MM.1S (cell line): Measurements from ENCODE around the gene SYT1.

Experiments
- DNase-seq: peaks from one replicate; pipeline ENCODE4 v3.0.0-alpha.2; 2015
- H2AFZ ChIP-seq: fragments of 300-600 bp; sonication (generic); 2 replicates; pipeline ENCODE4 v1.6.0; 2016; ENCODE audit warnings: antibody characterized with exemption, low read length
- H3F3A ChIP-seq: fragments of 300-600 bp; sonication (generic); 2 replicates; pipeline ENCODE4 v1.6.1; 2016; ENCODE audit warnings: mild to moderate bottlenecking, antibody characterized with exemption, low read length, moderate library complexity, mixed read lengths; ENCODE audit not compliant: insufficient read depth
- H3K27ac ChIP-seq: fragments of 300-600 bp; sonication (generic); 2 replicates; pipeline ENCODE4 v1.5.1; 2016; ENCODE audit warnings: mild to moderate bottlenecking, low read length
- H3K27me3 ChIP-seq: fragments of 300-600 bp; sonication (generic); replicated peaks from 2 replicates; pipeline ENCODE4 v1.6.0; 2016; ENCODE audit warnings: low read length; ENCODE audit not compliant: insufficient read depth
- H3K36me3 ChIP-seq: fragments of 300-600 bp; sonication (generic); replicated peaks from 2 replicates; pipeline ENCODE4 v1.6.1; 2016; ENCODE audit warnings: mild to moderate bottlenecking, low read length, mixed read lengths; ENCODE audit not compliant: insufficient read depth
- H3K4me1 ChIP-seq: fragments of 300-600 bp; sonication (generic); 2 replicates; pipeline ENCODE4 v1.6.1; 2016; ENCODE audit warnings: low read length, mixed read lengths
- H3K4me2 ChIP-seq: fragments of 300-600 bp; sonication (generic); 2 replicates; pipeline ENCODE4 v1.6.0; 2016; ENCODE audit warnings: low read depth, low read length
- H3K4me3 ChIP-seq: fragments of 300-600 bp; sonication (generic); 2 replicates; pipeline ENCODE4 v1.5.1; 2016; ENCODE audit warnings: low read length, mixed read lengths
- H3K79me2 ChIP-seq: fragments of 300-600 bp; sonication (generic); 2 replicates; pipeline ENCODE4 v1.6.1; 2016; ENCODE audit warnings: mixed run types, low read length, mixed read lengths
- H3K9ac ChIP-seq: fragments of 300-600 bp; sonication (generic); 2 replicates; pipeline ENCODE4 v1.6.1; 2016; ENCODE audit warnings: low read length, mixed read lengths
- H3K9me2 ChIP-seq: fragments of 300-600 bp; sonication (generic); replicated peaks from 2 replicates; pipeline ENCODE4 v1.6.1; 2016; ENCODE audit warnings: mild to moderate bottlenecking, low read length, mixed read lengths; ENCODE audit not compliant: insufficient read depth
- H3K9me3 ChIP-seq: fragments of 300-600 bp; sonication (generic); replicated peaks from 2 replicates; pipeline ENCODE4 v1.6.1; 2016; ENCODE audit warnings: mild to moderate bottlenecking, low read length, mixed read lengths; ENCODE audit not compliant: insufficient read depth
- H4K20me1 ChIP-seq: fragments of 300-600 bp; sonication (generic); 2 replicates; pipeline ENCODE4 v1.6.1; 2016; ENCODE audit warnings: mild to moderate bottlenecking, low read length, moderate library complexity, mixed read lengths; ENCODE audit not compliant: insufficient read depth
- EZH2 ChIP-seq: fragments of 300-600 bp; sonication (generic); optimal IDR thresholded peaks from 2 replicates; pipeline ENCODE3; 2017; ENCODE audit warnings: low read depth, mild to moderate bottlenecking, antibody characterized with exemption, low read length, mixed read lengths
- EZH2phosphoT487 ChIP-seq: fragments of 300-600 bp; sonication (generic); IDR thresholded peaks from 2 replicates; pipeline ENCODE4 v1.6.1; 2018; ENCODE audit warnings: antibody characterized with exemption, low read length
- TF ChIP-seq, protein P1 (sequence below): fragments of 300-600 bp; sonication (generic); IDR thresholded peaks from 2 replicates; pipeline ENCODE4 v1.5.1; 2016; ENCODE audit warnings: antibody characterized with exemption, low read length, mixed read lengths

SYT1 gene

GRCh38 chr12:79046021-79046420, 181.4 kb downstream of the SYT1 start:
- no peak overlapping the region for H3K4me3 ChIP-seq
- H3K9me2 ChIP-seq: no peaks in the 10 kb centered on the region
- H3K9me3 ChIP-seq: no peaks in the 10 kb centered on the region
- H3K4me2 ChIP-seq: no peak overlapping the region
- no peaks in the 10 kb centered on the region for H3F3A ChIP-seq
- H4K20me1 ChIP-seq: no peaks in the 10 kb centered on the region
- TF ChIP-seq EZH2 (no peak), EZH2phosphoT487 (no peak)
- TF ChIP-seq, protein P1, sequence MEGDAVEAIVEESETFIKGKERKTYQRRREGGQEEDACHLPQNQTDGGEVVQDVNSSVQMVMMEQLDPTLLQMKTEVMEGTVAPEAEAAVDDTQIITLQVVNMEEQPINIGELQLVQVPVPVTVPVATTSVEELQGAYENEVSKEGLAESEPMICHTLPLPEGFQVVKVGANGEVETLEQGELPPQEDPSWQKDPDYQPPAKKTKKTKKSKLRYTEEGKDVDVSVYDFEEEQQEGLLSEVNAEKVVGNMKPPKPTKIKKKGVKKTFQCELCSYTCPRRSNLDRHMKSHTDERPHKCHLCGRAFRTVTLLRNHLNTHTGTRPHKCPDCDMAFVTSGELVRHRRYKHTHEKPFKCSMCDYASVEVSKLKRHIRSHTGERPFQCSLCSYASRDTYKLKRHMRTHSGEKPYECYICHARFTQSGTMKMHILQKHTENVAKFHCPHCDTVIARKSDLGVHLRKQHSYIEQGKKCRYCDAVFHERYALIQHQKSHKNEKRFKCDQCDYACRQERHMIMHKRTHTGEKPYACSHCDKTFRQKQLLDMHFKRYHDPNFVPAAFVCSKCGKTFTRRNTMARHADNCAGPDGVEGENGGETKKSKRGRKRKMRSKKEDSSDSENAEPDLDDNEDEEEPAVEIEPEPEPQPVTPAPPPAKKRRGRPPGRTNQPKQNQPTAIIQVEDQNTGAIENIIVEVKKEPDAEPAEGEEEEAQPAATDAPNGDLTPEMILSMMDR: no peak
- no peak overlapping the region for H3K27ac ChIP-seq
- no peak for DNase-seq
- no peak overlapping the region for H3K9ac ChIP-seq
- H3K4me1 ChIP-seq: no peaks in the 10 kb centered on the region
- no peak overlapping the region for H2AFZ ChIP-seq
- H3K27me3 ChIP-seq: no peaks in the 10 kb centered on the region
- H3K79me2 ChIP-seq: no peaks in the 10 kb centered on the region
- no peaks in the 10 kb centered on the region for H3K36me3 ChIP-seq

- Histone ChIP-seq H3K27me3 (no peaks in the 10 kb centered on the region), H3K79me2 (no peaks in the 10 kb centered on the region), H4K20me1 (no peaks in the 10 kb centered on the region), H2AFZ (no peak overlapping the region), H3K9me2 (no peaks in the 10 kb centered on the region), H3F3A (no peaks in the 10 kb centered on the region), H3K36me3 (no peaks in the 10 kb centered on the region), H3K9ac (no peak overlapping the region), H3K4me1 (no peaks in the 10 kb centered on the region), H3K9me3 (no peaks in the 10 kb centered on the region), H3K4me2 (no peak overlapping the region), H3K4me3 (no peak overlapping the region), H3K27ac (no peak overlapping the region)
- TF ChIP-seq EZH2 (no peak), EZH2phosphoT487 (no peak)
- TF ChIP-seq, protein P1: no peak
- DNase-seq: no peak
These were observed 184.4 kb downstream of the SYT1 start for GRCh38 chr12:79048962-79049361.

GRCh38 chr12:79053394-79053793, 188.8 kb downstream of the SYT1 start:
- Histone ChIP-seq H3K27ac (no peak overlapping the region), H3K9me3 (no peaks in the 10 kb centered on the region), H3K27me3 (no peaks in the 10 kb centered on the region), H3K36me3 (no peaks in the 10 kb centered on the region), H3K4me3 (no peak overlapping the region), H3K9ac (no peak overlapping the region), H3F3A (no peaks in the 10 kb centered on the region; the same call in none of the 2 replicates), H4K20me1 (no peaks in the 10 kb centered on the region), H3K9me2 (no peaks in the 10 kb centered on the region), H3K4me2 (no peak overlapping the region), H3K79me2 (no peaks in the 10 kb centered on the region), H3K4me1 (peaks cover 26% of the 10 kb centered on the region), H2AFZ (no peak overlapping the region)
- no peak for DNase-seq
- TF ChIP-seq EZH2: no peak
- TF ChIP-seq, protein P1: no peak
- no peak for TF ChIP-seq EZH2phosphoT487
